Spleen (tissue), 7 donors: ENCODE data around the gene SPEN.

ENCODE experiments used
- CTCF ChIP-seq, 11 experiments: fragments of 200-600 bp in 7 of 11; fragments of 450-650 bp in 4 of 11; sonication (generic) in 4 of 11; IDR thresholded peaks in 8 of 11; conservative IDR thresholded peaks in 3 of 11; 1 replicate in 7 of 11; 2 replicates in 4 of 11; pipeline versions ENCODE4 v1.4.0 to v1.8.0; 2016 to 2021; ENCODE audit warnings: antibody characterized with exemption in 11 of 11, inconsistent platforms in 4 of 11, mild to moderate bottlenecking in 1 of 11
- POLR2A ChIP-seq, 3 donors: fragments of 450-650 bp; IDR thresholded peaks; one replicate each; pipeline ENCODE4 v1.5.1; 2017; ENCODE audit warnings: antibody characterized with exemption in 3 of 3, mild to moderate bottlenecking in 1 of 3
- donor health status: DM: no; HTN: no; CAD: no; lungs with moderate emphysema.
- donor health status: DM: no; HTN: no; CAD: no.
- donor health status: DM: no; HTN: no; CAD: no.

DNA sequence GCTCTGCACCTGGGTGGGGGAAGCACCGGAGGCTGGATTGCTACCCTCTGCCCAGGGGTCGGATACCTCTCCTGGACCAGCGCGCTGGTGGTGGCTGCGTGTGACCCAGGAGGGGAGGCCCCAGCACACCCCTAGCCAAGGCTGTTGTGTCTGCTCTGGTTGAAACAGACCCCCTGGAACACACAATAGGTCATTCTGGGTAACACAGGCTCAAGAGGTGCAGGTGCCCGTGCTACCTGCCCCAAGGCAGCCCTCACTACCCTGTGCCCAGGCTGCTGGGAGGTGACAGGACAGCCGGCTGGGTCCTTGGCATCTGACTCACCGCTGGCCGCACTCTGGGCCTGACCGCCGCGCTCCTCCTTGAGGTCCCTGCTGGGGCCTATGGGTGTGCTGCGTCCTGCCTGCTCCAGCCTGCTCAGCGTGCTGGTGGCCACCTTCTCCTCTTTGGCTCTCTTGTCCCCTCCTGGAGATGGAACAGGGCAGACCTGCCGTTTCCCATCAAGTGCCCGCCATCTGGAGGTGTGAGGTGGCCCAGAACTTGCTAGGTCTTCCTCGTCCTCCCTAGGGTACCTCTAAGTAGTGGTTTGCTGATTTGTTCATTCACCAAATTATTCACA lies 98.4 kb downstream of the SPEN start:
- TF ChIP-seq CTCF (IDR thresholded peaks at IDR 0.05 in 8 of 11, conservative IDR thresholded peaks at IDR 0.05 in 3 of 11) (no peak), POLR2A (IDR thresholded peaks at IDR 0.05) (no peak)
